ENCODE data around the gene MICU1.
A peak's percentile ranks its signal among the peaks of the same experiment; 100 is the strongest.
"Not testable (repeated sequence)": the region's sequence is repeated elsewhere in the genome, so short reads cannot be mapped to it uniquely, and the experiment has no call there.

Gene MICU1

DNA sequence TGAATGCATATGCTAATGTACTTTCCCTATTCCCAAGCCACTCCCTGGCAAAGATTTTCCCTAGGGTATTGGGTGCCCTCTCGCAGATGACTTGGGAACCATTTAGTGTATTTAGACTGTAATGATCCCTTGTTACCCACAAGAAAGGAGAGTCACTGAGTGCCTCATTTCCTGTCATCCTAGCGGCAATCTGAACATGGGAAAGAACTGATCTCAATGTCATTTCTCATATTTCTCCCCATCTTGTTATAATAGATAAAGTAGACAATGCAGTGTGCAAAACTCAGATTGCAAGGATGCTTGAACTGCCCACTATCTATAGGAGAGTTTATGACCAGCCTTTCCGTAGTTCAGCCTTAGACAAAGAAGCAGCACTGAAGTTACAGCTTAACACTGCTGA, 123.3 kb downstream of the MICU1 start:
- DNase-seq: no peak

DNA sequence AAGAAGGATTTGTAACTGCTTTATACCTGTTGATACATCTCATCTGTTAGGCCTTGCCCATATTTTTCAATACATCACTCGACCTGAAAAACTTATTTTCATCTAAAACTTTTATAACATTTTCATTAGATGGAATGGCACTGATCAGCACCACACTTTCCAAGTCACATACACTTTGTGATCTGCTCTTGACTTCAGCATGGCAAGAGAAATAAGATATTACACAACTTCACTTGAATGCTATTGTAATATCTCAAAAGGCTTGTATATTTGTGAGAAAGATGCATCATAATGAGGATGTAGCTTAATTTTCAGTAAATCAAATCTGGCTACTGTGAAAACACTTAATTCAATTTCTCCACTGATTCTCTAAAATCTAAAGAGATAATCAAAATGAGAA, 126.2 kb downstream of the MICU1 start:
- DNase-seq: no peak

DNA sequence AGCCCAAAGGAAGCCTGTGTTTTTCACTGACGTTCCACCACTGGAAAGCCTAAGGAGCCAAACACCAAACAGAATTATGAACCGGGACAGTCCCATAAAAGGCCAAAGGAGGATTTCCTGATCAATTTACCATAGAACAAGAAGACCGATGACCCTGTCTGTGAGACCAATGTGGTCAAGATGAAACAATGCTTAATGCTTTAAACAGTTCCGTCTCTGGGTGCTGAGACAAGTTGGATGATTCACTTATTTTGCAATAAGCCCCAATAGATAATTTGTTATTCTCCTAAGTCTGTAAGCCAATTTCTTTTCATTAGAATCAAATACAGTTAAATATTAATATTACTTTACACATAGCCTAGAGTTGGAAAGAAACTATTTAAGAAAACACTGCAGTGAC, 134.9 kb downstream of the MICU1 start:
- no peak for DNase-seq

GRCh38 chr10:72487521-72487920, 138.4 kb downstream of the MICU1 start:
- DNase-seq: no peak

DNA sequence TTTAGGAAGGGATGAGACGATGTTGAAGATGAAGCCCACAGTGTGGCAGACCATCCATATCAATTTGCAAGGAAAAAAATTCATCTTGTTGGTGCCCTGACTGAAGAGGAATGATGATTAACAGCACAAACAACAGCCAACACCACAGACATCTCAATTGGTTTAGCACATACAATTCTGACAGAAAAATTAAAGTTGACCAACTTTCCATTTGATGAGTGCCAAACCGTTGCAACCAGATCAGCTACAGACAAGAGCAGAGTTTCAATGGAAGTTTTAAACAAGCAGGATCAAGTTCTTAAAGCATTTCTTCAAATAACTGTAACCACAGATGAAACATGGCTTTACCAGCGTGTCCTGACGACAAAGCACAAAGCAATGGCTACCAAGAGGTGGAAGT, 138.8 kb downstream of the MICU1 start:
- DNase-seq: no peak

- DNase-seq: no peak
Measured at GRCh38 chr10:72485701-72486100, 140.2 kb downstream of the MICU1 start.

- DNase-seq: no peak
Measured at GRCh38 chr10:72484521-72484920, 141.4 kb downstream of the MICU1 start.

DNA sequence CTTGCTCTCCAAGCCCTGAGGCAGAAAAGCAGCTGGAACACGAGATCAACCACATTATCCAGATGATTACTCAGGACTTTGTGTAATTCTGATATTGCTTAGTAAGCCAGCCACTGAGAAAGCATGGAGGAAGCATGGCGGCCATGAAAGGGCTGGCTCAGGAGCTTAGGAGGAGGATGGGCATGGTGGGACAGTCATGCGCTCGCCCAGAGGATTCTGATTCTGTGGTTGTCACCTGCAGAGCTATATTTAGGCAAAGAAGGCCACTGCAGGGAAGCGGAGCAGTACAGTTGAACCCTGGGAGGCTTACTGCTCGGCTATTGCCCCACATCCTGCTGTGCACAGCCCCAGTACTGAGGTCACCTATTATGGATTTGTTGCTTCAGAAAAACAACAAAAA, 142.4 kb downstream of the MICU1 start:
- no peak for DNase-seq

- no peak for DNase-seq
Measured at GRCh38 chr10:72480861-72481260, 145.0 kb downstream of the MICU1 start.

DNA sequence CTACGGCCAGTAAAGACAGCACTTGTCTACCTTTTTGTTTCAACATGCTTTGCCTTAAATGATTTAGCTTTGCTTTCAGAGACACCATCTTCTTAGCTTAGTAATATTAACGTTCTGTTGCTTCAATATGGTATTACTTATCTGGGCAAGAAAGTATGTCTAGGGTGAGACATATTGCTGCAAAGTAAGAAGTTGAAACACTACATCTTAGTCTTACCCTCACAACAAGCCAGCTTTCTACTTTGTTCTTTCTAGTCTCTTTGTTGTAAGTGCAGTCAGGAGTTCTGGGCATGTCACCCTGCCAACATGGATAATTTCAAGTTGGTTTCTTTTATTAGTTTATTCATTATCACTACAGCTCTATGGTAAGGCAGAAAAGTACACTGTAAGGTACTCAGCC, 148.4 kb downstream of the MICU1 start:
- DNase-seq: no peak

DNA sequence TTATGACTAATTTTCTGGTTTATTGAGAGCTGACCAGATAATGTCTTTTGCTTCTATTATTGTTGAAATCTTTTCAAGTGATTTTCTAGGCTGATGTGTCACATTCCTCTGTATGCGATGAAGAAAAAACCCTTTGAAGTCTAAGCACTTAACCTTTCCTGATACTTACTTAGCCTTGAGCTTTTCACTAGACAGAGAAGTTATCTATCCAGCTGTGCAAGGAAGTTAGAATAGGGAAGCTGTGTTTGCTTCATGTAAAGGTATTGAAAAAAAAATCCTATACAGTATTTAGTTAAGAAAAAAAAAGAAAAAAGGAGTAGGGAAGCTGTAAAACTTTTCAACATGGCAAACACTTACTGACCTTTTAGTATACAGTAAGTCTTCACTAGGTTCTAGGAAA, 153.6 kb downstream of the MICU1 start:
- DNase-seq: peak in 1 of 2 experiments; percentile 26

GRCh38 chr10:72470666-72471065, 155.2 kb downstream of the MICU1 start:
- DNase-seq: no peak

DNA sequence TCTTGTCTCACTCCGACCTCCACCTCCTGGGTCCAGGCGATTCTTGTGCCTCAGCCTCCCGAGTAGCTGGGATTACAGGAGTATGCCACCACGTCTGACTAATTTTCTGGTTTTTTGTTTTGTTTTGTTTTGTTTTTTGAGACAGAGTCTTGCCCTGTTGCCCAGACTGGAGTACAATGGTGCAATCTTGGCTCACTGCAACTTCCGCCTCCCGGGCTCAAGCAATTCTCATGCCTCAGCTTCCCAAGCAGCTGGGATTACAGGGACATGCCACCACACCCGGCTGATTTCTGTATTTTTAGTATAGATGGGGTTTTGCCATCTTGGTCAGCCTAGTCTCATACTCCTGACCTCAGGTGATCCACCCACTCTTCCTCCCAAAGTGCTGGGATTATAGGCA, 158.8 kb downstream of the MICU1 start:
- not testable (repeated sequence) for DNase-seq

DNA sequence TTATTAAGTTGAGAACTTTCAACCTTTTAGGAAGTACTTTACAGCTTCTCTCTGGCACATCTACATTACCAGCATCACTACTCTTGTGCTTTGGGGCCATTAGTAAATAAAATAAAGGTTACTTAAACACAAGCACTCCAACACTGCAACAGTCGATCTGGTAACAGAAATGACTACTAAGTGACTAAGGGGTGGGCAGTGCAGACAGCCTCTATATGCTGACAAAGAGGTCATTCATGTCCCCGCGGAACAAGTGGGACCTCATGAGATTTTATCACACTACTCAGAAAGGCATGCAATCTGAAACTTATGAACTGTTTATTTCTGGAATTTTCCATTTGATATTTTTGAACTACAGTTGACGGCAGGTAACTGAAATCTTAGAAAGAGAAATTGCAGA, 159.9 kb downstream of the MICU1 start:
- no peak for DNase-seq

GRCh38 chr10:72464438-72464837, 161.4 kb downstream of the MICU1 start:
- no peak for DNase-seq

GRCh38 chr10:72462261-72462660, 163.6 kb downstream of the MICU1 start:
- no peak for DNase-seq

GRCh38 chr10:72461085-72461484, 164.8 kb downstream of the MICU1 start:
- DNase-seq: no peak

DNA sequence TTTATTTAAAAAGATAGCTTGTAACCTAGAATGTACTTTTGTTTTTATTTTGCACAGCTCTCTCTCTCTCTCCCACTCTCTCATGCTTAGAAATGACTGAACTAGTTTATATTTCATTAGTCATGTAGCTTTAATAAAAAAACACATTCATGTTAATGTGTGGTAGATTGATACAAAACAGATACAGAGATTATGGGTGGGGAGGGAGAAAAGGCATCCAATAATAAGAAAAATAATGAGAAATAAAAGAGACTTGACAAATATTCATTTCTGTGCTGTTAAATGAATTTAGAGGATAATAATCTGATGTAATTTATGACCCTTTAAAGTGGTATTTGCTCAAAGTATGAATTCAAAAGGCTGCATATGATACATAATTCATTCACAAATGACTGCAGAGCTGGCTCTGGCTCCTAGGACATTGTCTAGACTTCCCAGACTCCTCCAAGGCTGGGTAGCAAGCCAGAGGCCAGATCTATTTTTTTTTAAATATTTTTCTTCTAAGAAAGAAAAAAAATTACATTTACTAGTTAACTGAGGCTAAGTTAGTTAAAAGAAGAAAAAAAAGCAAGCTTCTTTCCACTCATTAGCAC, 165.5 kb downstream of the MICU1 start:
- no peak for DNase-seq

- DNase-seq: peak in 1 of 2 experiments; percentile 13
Measured at GRCh38 chr10:72459301-72459700, 166.6 kb downstream of the MICU1 start.

DNA sequence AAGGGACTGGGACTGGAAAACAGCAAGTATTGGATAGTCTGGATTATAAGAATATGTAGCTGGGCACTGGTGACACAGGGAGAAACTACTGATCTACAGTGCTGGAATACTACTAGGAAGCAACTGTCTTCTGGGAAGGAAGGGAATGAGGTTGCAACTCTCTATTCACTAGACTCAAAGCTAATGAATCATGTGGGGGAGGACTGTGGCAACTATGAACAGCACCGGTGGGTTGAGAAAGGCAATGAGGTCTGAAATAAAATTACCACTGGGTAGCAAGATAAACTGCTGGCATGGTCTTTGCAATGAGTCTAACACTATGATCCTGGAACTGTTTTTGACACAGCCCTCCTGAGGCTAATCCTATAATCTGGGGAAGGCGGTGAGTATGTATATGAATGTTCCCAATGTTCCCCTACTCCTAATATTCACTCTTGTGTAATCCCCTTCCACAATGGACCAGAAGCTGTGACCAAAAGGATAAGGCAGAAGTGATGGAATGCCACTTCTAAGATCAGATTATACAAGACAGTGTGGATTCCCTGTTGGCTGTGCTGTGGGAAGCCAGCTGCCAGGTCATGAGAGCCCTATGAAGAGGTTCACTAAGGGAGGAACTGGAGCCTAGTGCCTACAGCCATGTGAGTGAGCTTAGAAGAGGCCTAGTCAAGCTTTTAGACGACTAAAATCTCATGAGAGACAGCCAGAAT, 169.8 kb downstream of the MICU1 start:
- DNase-seq: peak; percentile 27 to 40

- DNase-seq: no peak
Measured at GRCh38 chr10:72449941-72450441, 175.9 kb downstream of the MICU1 start.

DNA sequence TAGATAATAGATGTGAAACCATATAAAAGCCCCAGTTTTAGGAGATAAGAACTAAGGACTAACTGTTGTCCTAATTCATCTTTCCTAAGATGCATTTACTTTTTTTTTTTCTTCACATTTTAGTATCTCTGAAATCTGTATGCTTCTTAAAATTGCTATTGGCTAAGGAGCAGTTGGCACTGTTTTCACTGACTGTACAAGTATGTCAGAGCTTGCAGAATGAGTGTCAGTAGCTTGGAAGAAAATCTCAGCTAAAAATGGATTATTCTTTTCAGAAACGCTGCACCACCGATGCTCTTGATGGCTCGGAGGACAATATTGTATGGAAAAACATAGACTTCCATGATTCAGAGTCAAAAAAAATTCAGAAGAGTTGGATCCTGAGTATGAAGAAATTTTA, 180.0 kb downstream of the MICU1 start:
- no peak for DNase-seq

DNA sequence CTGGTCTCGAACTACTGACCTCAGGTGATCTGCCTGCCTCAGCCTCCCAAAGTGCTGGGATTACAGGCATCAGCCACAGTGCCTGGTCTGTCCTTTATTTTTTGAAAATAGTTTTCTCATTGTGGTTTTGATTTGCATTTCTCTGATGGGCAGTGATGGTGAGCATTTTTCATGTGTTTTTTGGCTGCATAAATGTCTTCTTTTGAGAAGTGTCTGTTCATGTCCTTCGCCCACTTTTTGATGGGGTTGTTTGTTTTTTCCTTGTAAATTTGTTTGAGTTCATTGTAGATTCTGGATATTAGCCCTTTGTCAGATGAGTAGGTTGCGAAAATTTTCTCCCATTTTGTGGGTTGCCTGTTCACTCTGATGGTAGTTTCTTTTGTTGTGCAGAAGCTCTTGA, 182.9 kb downstream of the MICU1 start:
- not testable (repeated sequence) for DNase-seq

DNA sequence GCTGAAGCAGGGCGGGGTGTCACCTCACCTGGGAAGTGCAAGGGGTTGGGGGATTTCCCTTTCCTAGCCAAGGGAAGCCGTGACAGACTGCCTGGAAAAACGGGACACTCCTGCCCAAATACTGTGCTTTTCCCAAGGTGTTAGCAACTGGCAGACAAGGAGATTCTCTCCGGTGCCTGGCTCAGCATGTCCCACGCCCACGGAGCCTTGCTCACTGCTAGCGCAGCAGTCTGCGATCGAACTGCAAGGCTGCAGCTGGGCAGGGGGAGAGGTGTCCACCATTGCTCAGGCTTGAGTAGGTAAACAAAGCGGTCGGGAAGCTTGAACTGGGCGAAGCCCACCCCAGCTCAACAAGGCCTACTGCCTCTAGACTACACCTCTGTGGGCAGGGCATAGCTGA, 190.3 kb downstream of the MICU1 start:
- no peak for DNase-seq

DNA sequence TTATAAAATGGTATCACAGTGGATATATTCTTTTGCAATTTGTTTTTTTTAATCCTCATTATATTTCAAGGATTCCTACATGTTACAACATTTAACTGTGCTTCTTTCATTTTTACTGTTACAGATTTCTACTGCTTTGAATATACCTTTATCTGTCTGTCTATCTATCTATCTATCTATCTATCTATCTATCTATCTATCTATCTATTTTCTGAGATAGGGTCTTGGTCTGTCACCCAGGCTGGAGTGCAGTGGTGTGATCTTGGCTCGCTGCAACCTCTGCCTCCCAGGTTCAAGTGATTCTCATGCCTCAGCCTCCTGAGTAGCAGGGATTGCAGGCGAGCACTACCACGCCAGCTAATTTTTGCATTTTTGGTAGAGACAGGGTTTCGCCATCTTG, 194.9 kb downstream of the MICU1 start:
- not testable (repeated sequence) for DNase-seq
